GM18526 (cell line): ENCODE measurements around the gene BICDL1.

ENCODE experiments used
- POLR2A ChIP-seq: IDR thresholded peaks from 3 replicates; pipeline ENCODE4 v1.6.1; 2011; ENCODE audit not compliant: insufficient read length; ENCODE audit errors: extremely low read depth

Gene BICDL1

GRCh38 chr12:120037851-120038250, 48.8 kb downstream of the BICDL1 start:
- TF ChIP-seq POLR2A = no peak

DNA sequence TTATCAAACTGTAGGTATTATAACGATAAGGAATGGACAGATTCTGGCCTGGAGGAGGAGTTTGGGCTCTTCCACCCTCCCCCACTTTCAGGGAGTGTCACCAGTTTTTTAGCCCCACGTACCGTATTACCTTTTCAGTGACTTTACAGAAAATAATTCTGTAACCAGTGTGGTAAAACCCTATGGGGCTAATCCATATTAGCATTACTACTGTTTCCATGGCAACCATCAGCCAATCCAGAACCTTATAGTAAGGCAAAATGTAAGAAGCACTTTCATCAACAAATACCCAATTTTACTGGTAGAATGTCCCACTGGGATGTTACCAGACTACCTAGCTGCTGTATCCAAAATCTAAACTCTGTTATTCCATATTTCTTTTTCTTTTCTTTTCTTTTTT, 50.7 kb downstream of the BICDL1 start:
- TF ChIP-seq POLR2A = no peak

DNA sequence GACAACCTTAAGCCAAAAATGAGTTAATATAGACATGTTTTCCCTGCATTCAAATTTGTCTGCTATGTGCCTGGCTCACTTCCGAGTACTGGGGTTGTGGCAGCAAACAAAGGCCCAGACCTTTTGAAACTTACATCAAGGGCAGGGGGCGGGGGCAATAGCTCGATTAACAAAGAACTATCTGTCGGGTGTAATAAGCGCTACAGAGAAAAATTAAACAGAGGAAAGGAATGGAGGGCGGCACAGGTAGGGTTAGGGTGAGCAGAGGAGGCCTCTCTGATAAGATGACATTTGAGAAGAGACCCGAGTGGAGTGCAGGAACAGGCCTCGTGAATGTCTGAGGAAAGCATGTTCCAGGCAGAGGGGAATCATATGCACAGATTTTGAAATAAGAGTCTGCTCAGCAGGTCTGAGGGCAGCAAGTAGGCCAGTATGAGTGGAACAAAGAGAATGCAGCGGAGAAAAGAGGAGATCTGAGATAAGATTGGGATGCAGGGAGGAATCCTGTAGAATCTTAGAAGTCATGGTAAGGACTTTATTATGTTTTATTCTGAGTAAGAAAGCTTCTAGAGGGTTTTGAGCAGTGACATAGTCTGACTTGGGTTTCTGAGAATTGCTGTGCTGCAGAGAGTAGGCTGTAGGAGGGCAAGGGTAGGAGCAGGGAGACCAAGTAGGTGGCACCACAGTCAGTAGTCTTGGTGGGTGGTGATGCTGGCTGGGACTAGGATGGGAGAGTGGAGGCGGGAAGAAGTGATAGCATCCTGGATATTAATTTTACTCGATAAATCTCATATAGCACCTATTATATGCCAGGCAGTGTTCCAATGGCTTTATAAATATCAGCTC, 52.6 kb downstream of the BICDL1 start:
- TF ChIP-seq POLR2A = no peak

DNA sequence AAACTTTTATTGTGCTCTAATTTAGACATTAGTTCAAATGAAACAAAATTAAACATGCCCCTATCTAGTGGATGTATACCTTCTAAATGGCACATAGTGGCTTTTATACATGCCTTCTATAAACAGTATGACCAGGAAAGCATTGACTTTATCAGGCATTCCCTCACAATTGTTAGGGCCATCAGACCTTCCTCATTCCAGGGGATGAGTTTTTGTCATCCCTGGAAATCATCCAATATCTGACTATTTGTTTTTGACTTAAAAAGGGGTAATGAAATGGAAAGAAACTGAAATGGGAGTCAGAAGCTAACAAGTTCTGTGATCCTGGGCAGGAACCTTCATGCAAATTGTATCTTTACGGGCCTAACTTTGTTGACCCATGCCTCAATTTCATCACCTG, 58.0 kb downstream of the BICDL1 start:
- TF ChIP-seq POLR2A = no peak

DNA sequence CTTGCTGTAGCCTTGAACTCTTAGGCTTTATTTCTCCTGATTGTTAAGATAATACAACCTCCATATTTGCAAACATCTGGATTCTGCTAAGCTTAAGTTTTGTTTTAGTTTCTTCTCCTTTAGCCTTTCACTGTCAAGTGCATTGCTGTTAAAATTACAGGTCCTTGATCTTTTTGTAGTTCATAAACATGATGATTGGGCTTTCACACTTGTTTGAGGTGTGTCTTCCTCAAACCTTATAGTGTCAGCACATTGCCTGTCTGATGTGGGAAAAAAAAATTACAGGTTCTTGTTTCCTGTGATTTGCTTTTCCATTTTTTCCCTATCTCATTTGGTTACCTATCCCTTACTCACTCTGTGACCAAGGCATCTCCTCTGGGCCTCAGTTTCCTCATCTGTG, 59.2 kb downstream of the BICDL1 start:
- TF ChIP-seq POLR2A = no peak

DNA sequence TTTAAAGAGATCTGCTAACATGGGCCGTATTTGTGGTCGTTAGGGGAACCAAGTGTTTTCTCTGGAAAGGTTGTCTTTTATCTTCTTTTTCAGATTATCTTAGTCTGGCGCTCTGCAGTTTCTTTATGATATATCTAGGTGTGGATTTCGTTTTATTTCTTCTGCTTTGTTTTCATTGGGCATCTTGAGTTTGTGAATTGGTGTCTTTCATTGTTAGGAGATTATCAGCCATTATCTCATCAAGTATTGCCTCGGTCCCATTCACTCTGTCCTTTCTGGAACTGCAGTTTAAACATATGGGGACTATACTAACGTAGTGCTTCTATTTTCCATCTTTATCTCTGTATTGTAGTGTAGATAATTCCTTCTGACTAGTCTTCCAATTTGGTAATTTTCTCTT, 60.4 kb downstream of the BICDL1 start:
- TF ChIP-seq POLR2A = no peak

DNA sequence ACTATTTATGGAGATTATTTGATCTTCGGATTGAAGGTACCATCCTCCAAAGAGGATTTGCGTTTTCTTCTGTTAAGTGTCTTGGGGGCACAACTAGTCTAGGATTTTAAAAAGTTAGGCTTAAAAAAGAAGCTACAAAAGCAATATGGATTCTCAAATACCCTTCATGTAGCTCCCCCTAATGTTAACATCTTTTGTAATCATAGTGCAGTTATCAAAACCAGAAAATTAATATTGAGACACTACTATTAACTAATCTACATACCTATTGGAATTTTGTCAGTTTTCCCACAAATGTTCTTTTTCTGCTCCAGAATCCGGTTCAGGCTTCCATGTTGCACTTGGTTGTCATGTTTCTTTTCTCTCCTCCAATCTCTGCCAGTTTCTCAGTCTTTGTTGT, 62.5 kb downstream of the BICDL1 start:
- no peak for TF ChIP-seq POLR2A

DNA sequence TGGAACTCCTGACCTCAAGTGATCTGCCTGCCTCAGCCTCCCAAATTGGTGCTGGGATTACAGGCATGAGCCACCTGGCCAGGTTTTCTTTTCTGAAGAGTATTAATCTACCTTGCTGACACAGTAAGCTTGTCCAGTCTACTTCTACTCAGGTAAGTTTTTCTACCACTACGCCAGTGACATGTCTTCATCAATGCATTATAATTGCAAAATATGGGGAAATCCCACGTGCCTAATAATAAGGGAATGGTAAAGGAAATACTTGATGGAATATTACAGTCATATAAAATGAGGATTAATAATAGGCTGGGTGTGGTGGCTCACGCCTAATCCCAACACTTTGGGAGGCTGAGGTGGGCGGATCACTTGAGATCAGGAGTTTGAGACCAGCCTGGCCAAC, 65.3 kb downstream of the BICDL1 start:
- no peak for TF ChIP-seq POLR2A

DNA sequence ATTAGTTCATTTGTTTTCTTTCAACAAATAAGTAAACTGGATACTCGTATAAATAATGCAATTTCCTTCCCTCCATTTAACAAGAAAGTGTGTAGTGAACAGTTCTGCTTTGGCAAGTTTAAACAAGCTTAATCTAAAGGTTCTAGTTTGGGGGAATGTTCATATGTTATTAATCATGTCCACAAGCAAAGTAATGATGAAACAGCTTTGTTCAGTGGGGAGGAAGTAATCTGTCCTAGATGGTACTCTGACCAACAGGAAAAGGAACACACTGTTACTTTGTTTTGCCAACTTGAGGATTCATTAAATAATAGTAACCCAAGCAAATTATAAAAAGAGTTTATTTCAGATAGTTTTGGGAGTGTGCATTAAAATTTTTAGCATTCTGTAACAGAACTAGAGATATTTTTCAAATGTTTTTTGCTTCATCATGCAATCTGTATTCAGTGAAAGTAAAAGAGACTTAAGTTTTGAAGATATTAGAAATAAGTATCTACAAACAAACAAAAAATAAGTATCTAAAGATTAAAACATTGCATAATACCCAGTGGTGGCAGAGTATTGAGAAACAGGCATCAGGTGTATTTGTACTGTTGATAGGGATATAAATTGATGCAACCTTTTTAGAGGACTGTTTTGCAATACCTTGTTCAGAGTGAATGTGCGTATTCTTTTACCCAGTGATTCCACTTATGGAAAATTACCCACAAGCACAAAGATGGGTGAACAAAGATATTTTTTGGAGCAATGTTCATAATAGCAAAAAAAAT, 66.4 kb downstream of the BICDL1 start:
- no peak for TF ChIP-seq POLR2A

DNA sequence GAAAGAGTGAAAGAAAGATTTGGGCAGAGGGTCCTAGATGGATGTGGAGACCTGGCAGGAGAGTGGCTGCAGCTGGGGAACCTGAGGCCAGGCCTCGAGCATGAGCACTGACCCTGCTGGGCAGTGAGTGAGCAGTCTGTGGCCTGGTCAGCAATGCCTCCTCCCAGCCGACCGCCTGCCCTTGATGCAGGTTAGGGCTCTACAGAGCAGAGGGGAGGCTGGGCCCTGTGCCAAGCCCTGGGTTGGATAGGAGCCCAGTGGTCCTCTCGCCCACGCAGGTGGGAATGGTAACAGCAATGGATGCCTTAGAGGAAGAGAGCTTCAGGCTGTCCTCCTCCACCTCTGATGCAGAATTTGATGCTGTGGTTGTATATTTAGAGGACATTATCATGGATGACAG, 67.7 kb downstream of the BICDL1 start:
- TF ChIP-seq POLR2A = no peak

- TF ChIP-seq POLR2A = no peak
These were observed 71.2 kb downstream of the BICDL1 start for GRCh38 chr12:120060196-120060595.

DNA sequence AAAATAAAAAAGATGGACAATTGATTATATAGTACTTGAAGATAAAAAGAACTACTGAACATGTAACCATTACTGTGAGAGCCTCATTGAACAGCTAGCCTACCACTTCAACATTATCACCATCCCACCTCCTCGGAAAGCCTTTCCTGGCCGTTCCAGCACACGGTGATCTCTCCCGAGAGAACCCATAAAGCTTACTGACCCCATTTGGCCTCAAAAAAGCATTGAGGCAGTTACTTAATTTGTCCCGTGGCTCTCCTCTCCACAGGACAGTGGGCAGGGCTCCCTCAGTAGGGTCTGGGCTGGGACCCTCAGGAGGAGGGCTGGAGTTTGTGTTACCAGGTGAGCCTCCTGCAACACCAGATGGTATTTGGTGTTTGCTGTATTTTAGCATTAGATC, 71.7 kb downstream of the BICDL1 start:
- no peak for TF ChIP-seq POLR2A

DNA sequence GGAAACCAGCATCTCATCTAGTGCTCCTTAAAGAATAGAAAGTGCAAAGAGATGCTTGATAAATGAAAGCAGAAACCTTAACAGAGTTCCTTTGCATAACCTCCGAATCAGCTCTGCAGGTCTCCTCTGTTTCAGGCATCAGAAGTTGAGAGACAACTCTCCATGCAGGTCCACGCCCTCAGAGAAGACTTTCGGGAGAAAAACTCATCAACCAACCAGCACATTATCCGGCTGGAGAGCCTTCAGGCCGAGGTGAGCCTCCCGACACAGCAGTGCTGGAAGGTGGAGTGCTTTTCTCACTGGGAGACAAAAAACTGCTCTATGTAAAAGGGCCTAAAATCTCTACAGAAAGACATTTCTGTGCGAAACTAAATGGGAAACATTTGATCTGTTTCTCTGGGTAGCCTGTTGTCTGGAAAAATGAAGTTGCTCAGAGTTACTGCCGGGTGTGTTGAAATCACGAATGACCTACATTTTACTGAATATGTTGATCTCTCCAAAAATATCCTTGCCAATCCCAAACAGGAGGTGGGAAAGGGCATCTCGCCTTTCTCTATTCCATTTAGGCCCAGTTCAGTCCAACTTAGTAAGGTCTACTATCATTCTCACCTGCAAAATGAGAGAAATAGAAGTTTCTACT, 72.7 kb downstream of the BICDL1 start:
- TF ChIP-seq POLR2A = no peak

GRCh38 chr12:120062976-120063579, 74.0 kb downstream of the BICDL1 start:
- no peak for TF ChIP-seq POLR2A
